Bronchial epithelial cell (primary cell): ENCODE data around the gene SDR9C7. TPM values are rescaled to one million over a fixed set of nuclear protein-coding genes. Genes with fewer than 3 reads are reported as not detected.
"Not testable (repeated sequence)": the region's sequence is repeated elsewhere in the genome, so short reads cannot be mapped to it uniquely, and the experiment has no call there.

Experiments used
- DNase-seq: peaks from one replicate; pipeline ENCODE4 v3.0.0-alpha.2; 2010; ENCODE audit warnings: low read depth
- FAIRE-seq: peaks from 2 replicates; lab custom pipeline; 2011; peaks lifted over from hg19 to GRCh38; lab: Jason Lieb, UNC
- H3K27me3 ChIP-seq: 2 replicates; pipeline ENCODE4 v1.5.1; 2011; ENCODE audit warnings: low read length; ENCODE audit not compliant: control insufficient read depth, insufficient read depth
- H3K36me3 ChIP-seq: 2 replicates; pipeline ENCODE4 v1.5.1; 2011; ENCODE audit warnings: low read length; ENCODE audit not compliant: control insufficient read depth, insufficient read depth
- H3K4me3 ChIP-seq: 2 replicates; pipeline ENCODE4 v1.5.1; 2011; ENCODE audit warnings: mild to moderate bottlenecking, low read depth, low read length, control low read depth
- CTCF ChIP-seq: IDR thresholded peaks from 2 replicates; pipeline ENCODE4 v1.5.1; 2011; ENCODE audit warnings: mild to moderate bottlenecking, moderate library complexity, low read length, control low read depth, inconsistent platforms; ENCODE audit not compliant: insufficient read depth, severe bottlenecking
- total RNA-seq: library from RNA; depleted of rRNA; stranded (reverse); fragments of >200 nt; gene quantifications from 2 replicates; pipeline ENCODE4 v1.2.1, GENCODE V29; 2014

SDR9C7 gene
- total RNA-seq, 1 donor from 2014 or later = 0.26 TPM

- FAIRE-seq (no peak), DNase-seq (no peak)
- TF ChIP-seq CTCF = no peak
- H3K4me3 ChIP-seq = no peak overlapping the region
- no peaks in the 10 kb centered on the region for H3K36me3 ChIP-seq
- H3K27me3 ChIP-seq = no peaks in the 10 kb centered on the region
These were observed 12.9 kb downstream of the SDR9C7 start for GRCh38 chr12:56921346-56921745.

- DNase-seq, H3K27me3 ChIP-seq, H3K4me3 ChIP-seq, H3K36me3 ChIP-seq, FAIRE-seq: not testable (repeated sequence)
These were observed 16.1 kb downstream of the SDR9C7 start for GRCh38 chr12:56918139-56918538.

DNA sequence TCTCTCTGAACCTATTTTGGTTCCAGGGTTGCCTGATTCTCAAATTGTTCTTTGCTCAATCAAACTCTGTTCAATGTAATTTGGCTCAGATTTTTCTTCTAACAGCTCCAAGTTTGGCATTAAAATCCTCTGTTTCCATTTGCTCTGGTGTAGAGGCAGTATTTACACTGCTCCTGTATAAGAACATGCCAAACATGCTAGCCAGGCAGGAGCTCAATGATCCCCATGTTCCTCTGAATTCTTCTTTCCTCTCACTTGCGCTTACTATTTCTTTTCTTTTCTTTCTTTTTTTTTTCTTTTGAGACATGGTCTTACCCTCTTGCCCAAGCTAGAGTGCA, 17.2 kb downstream of the SDR9C7 start:
- FAIRE-seq = no peak
- no peak for TF ChIP-seq CTCF
- Histone ChIP-seq H3K4me3 (no peak overlapping the region), H3K36me3 (no peaks in the 10 kb centered on the region), H3K27me3 (no peaks in the 10 kb centered on the region)
- DNase-seq = no peak

- no peak for DNase-seq
- no peak overlapping the region for H3K4me3 ChIP-seq
- no peak for TF ChIP-seq CTCF
- FAIRE-seq = no peak
- H3K27me3 ChIP-seq = no peaks in the 10 kb centered on the region
- H3K36me3 ChIP-seq = no peaks in the 10 kb centered on the region
These were observed 17.8 kb downstream of the SDR9C7 start for GRCh38 chr12:56916296-56916995.

GRCh38 chr12:56914724-56915123, 19.5 kb downstream of the SDR9C7 start:
- H3K27me3 ChIP-seq = no peaks in the 10 kb centered on the region
- no peak overlapping the region for H3K4me3 ChIP-seq
- DNase-seq (no peak), FAIRE-seq (no peak)
- TF ChIP-seq CTCF = no peak
- H3K36me3 ChIP-seq = no peaks in the 10 kb centered on the region

DNA sequence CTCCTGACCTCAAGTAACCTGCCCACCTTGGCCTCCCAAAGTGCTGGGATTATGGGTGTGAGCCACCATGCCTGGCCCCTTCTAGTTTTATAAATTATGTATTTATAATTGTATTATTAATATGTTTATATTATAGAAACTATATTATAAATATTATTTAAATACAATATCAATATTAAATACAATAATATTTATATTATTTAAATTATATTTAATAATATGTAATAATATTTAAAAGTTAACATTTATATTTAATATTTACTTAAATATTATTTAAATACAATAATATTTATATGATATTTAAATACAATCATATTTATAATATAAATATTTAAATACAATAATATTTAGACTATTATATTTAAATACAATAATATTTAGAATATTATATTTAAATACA, 20.0 kb downstream of the SDR9C7 start:
- no peak for FAIRE-seq
- H3K27me3 ChIP-seq = no peaks in the 10 kb centered on the region
- H3K4me3 ChIP-seq = no peak overlapping the region
- no peaks in the 10 kb centered on the region for H3K36me3 ChIP-seq
- no peak for DNase-seq
- no peak for TF ChIP-seq CTCF

- H3K4me3 ChIP-seq, H3K36me3 ChIP-seq, FAIRE-seq, H3K27me3 ChIP-seq, DNase-seq: not testable (repeated sequence)
These were observed 24.8 kb downstream of the SDR9C7 start for GRCh38 chr12:56909403-56909802.
